KOPT-K1 (cell line): ENCODE results near the gene MAB21L2.

Experiments used
- H3K27ac ChIP-seq: fragments of 200-600 bp; sonication (generic); 2 replicates; pipeline ENCODE4 v1.5.1; 2016; ENCODE audit warnings: antibody characterized with exemption, mild to moderate bottlenecking, low read depth, low read length; ENCODE audit not compliant: poor library complexity, severe bottlenecking
- H3K36me3 ChIP-seq: fragments of 200-600 bp; sonication (generic); 2 replicates; pipeline ENCODE4 v1.5.1; 2017; ENCODE audit warnings: antibody characterized with exemption, mild to moderate bottlenecking, low read length, moderate library complexity; ENCODE audit not compliant: insufficient read depth
- H3K9me3 ChIP-seq: fragments of 200-600 bp; sonication (generic); 2 replicates; pipeline ENCODE4 v1.5.1; 2017; ENCODE audit warnings: antibody characterized with exemption, low read length, mild to moderate bottlenecking; ENCODE audit not compliant: insufficient read depth, poor library complexity, severe bottlenecking

Gene MAB21L2

GRCh38 chr4:150624055-150624454, 42.1 kb downstream of the MAB21L2 start:
- Histone ChIP-seq H3K36me3 (no peaks in the 10 kb centered on the region), H3K27ac (no peak overlapping the region), H3K9me3 (no peaks in the 10 kb centered on the region)

- H3K27ac ChIP-seq = no peak overlapping the region
- no peaks in the 10 kb centered on the region for H3K36me3 ChIP-seq
- H3K9me3 ChIP-seq = no peaks in the 10 kb centered on the region
These were observed 43.1 kb downstream of the MAB21L2 start for GRCh38 chr4:150625033-150625432.

GRCh38 chr4:150628073-150628472, 46.1 kb downstream of the MAB21L2 start:
- H3K36me3 ChIP-seq = no peaks in the 10 kb centered on the region
- H3K27ac ChIP-seq = no peak overlapping the region
- peaks cover 9% of the 10 kb centered on the region for H3K9me3 ChIP-seq

GRCh38 chr4:150632639-150633038, 50.7 kb downstream of the MAB21L2 start:
- no peak overlapping the region for H3K27ac ChIP-seq
- H3K9me3 ChIP-seq = peaks cover 15% of the 10 kb centered on the region
- no peaks in the 10 kb centered on the region for H3K36me3 ChIP-seq
